Activated CD8-positive, alpha-beta memory T cell treated with anti-CD3 and anti-CD28 coated beads, Interleukin-2, amount 50 U/mL, for 1 hour (primary cell): Measurements from ENCODE around the gene ETS2.

ENCODE experiments used
- DNase-seq: peaks from one replicate; pipeline ENCODE4 v3.0.0-alpha.2; 2020; ENCODE audit errors: extremely low read depth

ETS2 gene

GRCh38 chr21:38861989-38862683, 56.4 kb downstream of the ETS2 start:
- DNase-seq: no peak

- no peak for DNase-seq
These were observed 57.6 kb downstream of the ETS2 start for GRCh38 chr21:38863291-38863690.

GRCh38 chr21:38863843-38864363, 58.2 kb downstream of the ETS2 start:
- DNase-seq: no peak

GRCh38 chr21:38864964-38865363, 59.2 kb downstream of the ETS2 start:
- DNase-seq: no peak

GRCh38 chr21:38869196-38869595, 63.5 kb downstream of the ETS2 start:
- DNase-seq: no peak

- DNase-seq: no peak
These were observed 64.2 kb downstream of the ETS2 start for GRCh38 chr21:38869946-38870345.
